ENCODE results near the gene ACTR3C. TPM values are rescaled to one million over a fixed set of nuclear protein-coding genes. Genes with fewer than 3 reads are reported as not detected.
A peak's percentile ranks its signal among the peaks of the same experiment; 100 is the strongest.

The ACTR3C gene
- total and polyA plus RNA-seq, 8 donors = 2.3 to 68.7 (median 9.7) TPM

GRCh38 chr7:150340024-150340749, 16.8 kb upstream of the ACTR3C start:
- H3K4me1 ChIP-seq = peaks cover 32 to 73% (median 58%) of the 10 kb centered on the region in 4 donors
- peak overlapping the region; percentile 50 to 88 (median 86) for H3K27ac ChIP-seq
- TF ChIP-seq POLR2AphosphoS5 (IDR thresholded peaks at IDR 0.05) (peak in 2 of 3 donors; percentile 4 to 11), EP300 (IDR thresholded peaks at IDR 0.05) (no peak)
- DNase-seq = peak; percentile 55 to 87
- H3K27me3 ChIP-seq = peaks cover 0 to 24% (median 13%) of the 10 kb centered on the region in 3 donors
- H3K36me3 ChIP-seq = peaks cover 0 to 17% (median 14%) of the 10 kb centered on the region in 4 donors
- 15 to 33% (median 17%) methylated on average over 18 to 39 of the region's 39 CpGs for WGBS, 5 donors
- H3K4me3 ChIP-seq = peak overlapping the region; percentile 57 to 60 (median 58)
- H3K9me3 ChIP-seq = peaks cover 0 to 7% (median 0%) of the 10 kb centered on the region in 4 donors
- intact Hi-C loops (cut with DNase I; ENCODE audit: low total_unique reads) = no loop called here

DNA sequence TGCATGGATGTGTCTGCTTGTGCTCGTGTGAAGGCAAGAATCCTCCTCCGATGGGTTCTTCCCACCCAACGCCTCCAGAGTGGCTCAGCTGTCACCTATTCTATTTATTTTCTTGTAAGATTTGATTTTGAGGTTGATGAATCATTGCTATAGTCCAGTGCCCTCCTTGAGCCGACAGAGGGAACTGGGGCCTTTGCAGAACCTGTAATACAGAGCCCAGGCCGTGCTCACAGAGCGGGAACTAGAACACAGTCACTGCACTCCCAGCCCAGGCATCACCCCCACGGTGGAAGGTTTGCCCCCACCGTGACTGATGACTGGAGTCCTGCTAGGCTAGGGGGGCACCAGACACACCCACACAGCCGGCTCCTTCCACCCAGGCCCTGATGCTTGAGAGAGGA, 16.1 kb upstream of the ACTR3C start:
- WGBS, 5 donors = 54 to 69% (median 61%) methylated on average over 8 to 9 of the region's 9 CpGs
- Histone ChIP-seq H3K27ac (peak overlapping the region in 3 of 5 donors; percentile 24 to 88 (median 86)), H3K9me3 (peaks cover 0 to 7% (median 0%) of the 10 kb centered on the region in 4 donors), H3K36me3 (peaks cover 0 to 17% (median 14%) of the 10 kb centered on the region in 4 donors), H3K27me3 (peaks cover 0 to 24% (median 13%) of the 10 kb centered on the region in 3 donors), H3K4me1 (peaks cover 36 to 81% (median 65%) of the 10 kb centered on the region in 4 donors), H3K4me3 (peak overlapping the region; percentile 57 to 60 (median 58))
- intact Hi-C loops (cut with DNase I; ENCODE audit: low total_unique reads) = no loop called here
- no peak for DNase-seq
- TF ChIP-seq CTCF (IDR thresholded peaks at IDR 0.05) = no peak
- no peak for TF ChIP-seq EP300 (IDR thresholded peaks at IDR 0.05)
- TF ChIP-seq POLR2AphosphoS5 (IDR thresholded peaks at IDR 0.05) = no peak
- TF ChIP-seq POLR2A (IDR thresholded peaks at IDR 0.05) = no peak

DNA sequence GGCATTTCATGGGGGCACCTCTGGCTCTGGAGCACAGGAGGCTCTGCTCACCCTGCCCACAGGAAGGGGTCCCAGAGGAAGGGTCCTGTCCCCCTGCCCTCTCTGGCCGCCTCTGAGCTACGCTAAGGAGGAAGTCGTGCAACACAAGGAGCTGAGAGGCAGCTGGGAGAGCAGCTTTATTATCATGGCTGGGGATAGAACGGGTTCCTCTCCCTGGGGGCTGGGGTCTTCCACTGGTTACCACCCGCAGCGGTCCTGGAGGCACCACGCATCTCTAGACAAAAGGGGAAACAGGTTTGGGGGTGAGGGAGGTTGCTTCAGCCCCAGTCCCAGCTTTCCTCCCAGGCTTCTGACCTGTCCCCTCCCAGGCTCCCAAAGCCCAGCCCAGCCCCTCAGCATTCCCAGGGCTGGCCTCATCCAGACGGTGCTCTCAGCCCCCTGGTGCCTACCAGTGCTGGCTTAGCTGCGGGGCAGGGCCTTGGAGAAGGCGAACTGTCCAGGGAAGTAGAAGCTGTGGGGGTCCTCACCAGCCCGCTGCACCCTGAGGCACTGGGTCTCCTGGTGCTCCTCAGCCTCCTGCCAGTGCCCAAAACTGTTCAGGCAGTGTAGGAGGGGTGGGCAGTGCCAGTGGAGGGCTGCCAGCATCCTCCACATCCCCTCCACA, 15.0 kb upstream of the ACTR3C start:
- DNase-seq = no peak
- TF ChIP-seq POLR2AphosphoS5 (IDR thresholded peaks at IDR 0.05) (no peak), CTCF (IDR thresholded peaks at IDR 0.05) (no peak), POLR2A (IDR thresholded peaks at IDR 0.05) (no peak), EP300 (IDR thresholded peaks at IDR 0.05) (no peak)
- no peaks in the 10 kb centered on the region for H3K9me3 ChIP-seq
- peaks cover 0 to 22% (median 17%) of the 10 kb centered on the region in 4 donors for H3K36me3 ChIP-seq
- intact Hi-C loops (cut with DNase I; ENCODE audit: low total_unique reads) = no loop called here
- no peak overlapping the region for H3K4me3 ChIP-seq
- peaks cover 36 to 85% (median 70%) of the 10 kb centered on the region in 4 donors for H3K4me1 ChIP-seq
- H3K27me3 ChIP-seq = peaks cover 0 to 24% (median 13%) of the 10 kb centered on the region in 3 donors
- peak overlapping the region in 2 of 5 donors; percentile 17 to 61 for H3K27ac ChIP-seq
- 78 to 89% (median 87%) methylated on average over 8 to 11 of the region's 11 CpGs for WGBS, 5 donors

GRCh38 chr7:150337659-150338081, 14.3 kb upstream of the ACTR3C start:
- H3K4me3 ChIP-seq = no peak overlapping the region
- no peak for TF ChIP-seq POLR2AphosphoS5 (IDR thresholded peaks at IDR 0.05)
- TF ChIP-seq POLR2A (IDR thresholded peaks at IDR 0.05) = no peak
- TF ChIP-seq EP300 (IDR thresholded peaks at IDR 0.05) = no peak
- no peak for TF ChIP-seq CTCF (IDR thresholded peaks at IDR 0.05)
- H3K9me3 ChIP-seq = no peaks in the 10 kb centered on the region
- H3K4me1 ChIP-seq = peaks cover 36 to 85% (median 70%) of the 10 kb centered on the region in 4 donors
- peaks cover 0 to 24% (median 13%) of the 10 kb centered on the region in 3 donors for H3K27me3 ChIP-seq
- 77 to 100% (median 87%) methylated on average over 4 to 6 of the region's 6 CpGs for WGBS, 5 donors
- DNase-seq = no peak
- intact Hi-C loops (cut with DNase I; ENCODE audit: low total_unique reads) = no loop called here
- H3K36me3 ChIP-seq = peaks cover 0 to 27% (median 17%) of the 10 kb centered on the region in 4 donors
- peak overlapping the region in 3 of 5 donors; percentile 3 to 61 (median 29) for H3K27ac ChIP-seq

Measured in stomach (tissue), 9 donors.